DOHH2 (cell line): ENCODE results near the gene IFI16.

Source experiments
- H3F3A ChIP-seq: fragments of 200-600 bp; sonication (generic), shearing (Covaris generic); 2 replicates; pipeline ENCODE4 v1.6.0; 2016; ENCODE audit warnings: antibody characterized with exemption, mild to moderate bottlenecking; ENCODE audit not compliant: control insufficient read depth, insufficient read depth
- H3K27ac ChIP-seq: fragments of 200-600 bp; sonication (generic); 2 replicates; pipeline ENCODE4 v1.5.1; 2014; ENCODE audit warnings: low read depth, mild to moderate bottlenecking, low read length, moderate library complexity
- H3K27me3 ChIP-seq: fragments of 200-600 bp; sonication (generic); 2 replicates; pipeline ENCODE4 v1.6.1; 2014; ENCODE audit warnings: mild to moderate bottlenecking, low read length, mixed read lengths; ENCODE audit not compliant: control insufficient read depth
- H3K36me3 ChIP-seq: fragments of 200-600 bp; sonication (generic); 2 replicates; pipeline ENCODE4 v1.6.1; 2014; ENCODE audit warnings: mild to moderate bottlenecking, low read length, moderate library complexity, mixed read lengths; ENCODE audit not compliant: control insufficient read depth
- H3K4me1 ChIP-seq: fragments of 200-600 bp; sonication (generic); 2 replicates; pipeline ENCODE4 v1.6.1; 2014; ENCODE audit warnings: mild to moderate bottlenecking, low read length, mixed read lengths; ENCODE audit not compliant: control insufficient read depth
- H3K4me2 ChIP-seq: fragments of 200-600 bp; sonication (generic); 2 replicates; pipeline ENCODE4 v1.6.0; 2014; ENCODE audit warnings: mild to moderate bottlenecking, low read length, moderate library complexity
- H3K4me3 ChIP-seq: fragments of 200-600 bp; sonication (generic); 2 replicates; pipeline ENCODE4 v1.5.1; 2014; ENCODE audit warnings: mild to moderate bottlenecking, low read length, mixed read lengths
- H3K79me2 ChIP-seq: fragments of 200-600 bp; sonication (generic); 2 replicates; pipeline ENCODE4 v1.6.1; 2014; ENCODE audit warnings: mild to moderate bottlenecking, low read length, mixed read lengths; ENCODE audit not compliant: control insufficient read depth
- H3K9me2 ChIP-seq: fragments of 200-600 bp; sonication (generic); replicated peaks from 2 replicates; pipeline ENCODE4 v1.6.1; 2014; ENCODE audit warnings: mild to moderate bottlenecking, low read length, mixed read lengths; ENCODE audit not compliant: control insufficient read depth
- H3K9me3 ChIP-seq: fragments of 200-600 bp; sonication (generic); 2 replicates; pipeline ENCODE4 v1.6.1; 2014; ENCODE audit warnings: antibody characterized with exemption, low read length, mixed read lengths; ENCODE audit not compliant: control insufficient read depth, insufficient read depth
- H4K20me1 ChIP-seq: fragments of 200-600 bp; sonication (generic); 2 replicates; pipeline ENCODE4 v1.6.0; 2014; ENCODE audit warnings: low read depth, mild to moderate bottlenecking, antibody characterized with exemption, low read length, moderate library complexity; ENCODE audit not compliant: control insufficient read depth, insufficient read depth
- CTCF ChIP-seq: fragments of 200-600 bp; sonication (generic); IDR thresholded peaks from one replicate; pipeline ENCODE4 v1.5.1; 2014; ENCODE audit warnings: antibody characterized with exemption, mild to moderate bottlenecking, low read depth, low read length; ENCODE audit not compliant: poor library complexity, severe bottlenecking
- EZH2phosphoT487 ChIP-seq: fragments of 200-600 bp; sonication (generic); IDR thresholded peaks from 2 replicates; pipeline ENCODE4 v1.6.1; 2017; ENCODE audit warnings: borderline replicate concordance, mild to moderate bottlenecking, antibody characterized with exemption, low read length, moderate library complexity, mixed read lengths

Gene IFI16

GRCh38 chr1:159030311-159030710, 20.6 kb downstream of the IFI16 start:
- no peaks in the 10 kb centered on the region for H3K27me3 ChIP-seq
- peaks cover 41% of the 10 kb centered on the region for H4K20me1 ChIP-seq
- no peak for TF ChIP-seq EZH2phosphoT487
- no peak for TF ChIP-seq CTCF
- H3K4me3 ChIP-seq, result no peak overlapping the region
- no peaks in the 10 kb centered on the region for H3K9me3 ChIP-seq
- H3K36me3 ChIP-seq, result peaks cover 100% of the 10 kb centered on the region
- H3K4me1 ChIP-seq, result peaks cover 15% of the 10 kb centered on the region
- H3F3A ChIP-seq, result no peaks in the 10 kb centered on the region
- peaks cover 93% of the 10 kb centered on the region for H3K79me2 ChIP-seq
- no peak overlapping the region for H3K27ac ChIP-seq
- H3K9me2 ChIP-seq, result no peaks in the 10 kb centered on the region
- H3K4me2 ChIP-seq, result no peak overlapping the region

GRCh38 chr1:159030877-159031447, 21.3 kb downstream of the IFI16 start:
- H3K9me3 ChIP-seq, result no peaks in the 10 kb centered on the region
- H3K4me2 ChIP-seq, result no peak overlapping the region
- no peak overlapping the region for H3K27ac ChIP-seq
- peaks cover 10% of the 10 kb centered on the region for H3K4me1 ChIP-seq
- no peak for TF ChIP-seq CTCF
- TF ChIP-seq EZH2phosphoT487, result no peak
- no peaks in the 10 kb centered on the region for H3K9me2 ChIP-seq
- no peaks in the 10 kb centered on the region for H3F3A ChIP-seq
- H3K36me3 ChIP-seq, result peaks cover 100% of the 10 kb centered on the region
- peaks cover 92% of the 10 kb centered on the region for H3K79me2 ChIP-seq
- H4K20me1 ChIP-seq, result peaks cover 36% of the 10 kb centered on the region
- no peak overlapping the region for H3K4me3 ChIP-seq
- H3K27me3 ChIP-seq, result no peaks in the 10 kb centered on the region

- H3K4me2 ChIP-seq, result no peak overlapping the region
Observed at GRCh38 chr1:159040206-159040605, 30.5 kb downstream of the IFI16 start.

More at GRCh38 chr1:159040206-159040605, 30.5 kb downstream of the IFI16 start:
- Histone ChIP-seq H3F3A (no peaks in the 10 kb centered on the region), H3K4me3 (no peak overlapping the region), H3K4me1 (no peaks in the 10 kb centered on the region), H3K36me3 (peaks cover 95% of the 10 kb centered on the region), H3K27me3 (no peaks in the 10 kb centered on the region), H4K20me1 (no peaks in the 10 kb centered on the region; the same call in 1 of the 2 replicates), H3K9me3 (no peaks in the 10 kb centered on the region), H3K79me2 (peaks cover 70% of the 10 kb centered on the region), H3K27ac (no peak overlapping the region), H3K9me2 (no peaks in the 10 kb centered on the region)
- no peak for TF ChIP-seq CTCF
- no peak for TF ChIP-seq EZH2phosphoT487
